ENCODE measurements around the gene GATA2.
A peak's percentile ranks its signal among the peaks of the same experiment; 100 is the strongest.

GATA2 gene

GRCh38 chr3:128487538-128487812 is 5.5 kb downstream of the GATA2 start:
- H2AFZ ChIP-seq (ENCODE audit: low read length): peak overlapping the region; percentile 51; the same call in 1 of the 2 replicates

DNA sequence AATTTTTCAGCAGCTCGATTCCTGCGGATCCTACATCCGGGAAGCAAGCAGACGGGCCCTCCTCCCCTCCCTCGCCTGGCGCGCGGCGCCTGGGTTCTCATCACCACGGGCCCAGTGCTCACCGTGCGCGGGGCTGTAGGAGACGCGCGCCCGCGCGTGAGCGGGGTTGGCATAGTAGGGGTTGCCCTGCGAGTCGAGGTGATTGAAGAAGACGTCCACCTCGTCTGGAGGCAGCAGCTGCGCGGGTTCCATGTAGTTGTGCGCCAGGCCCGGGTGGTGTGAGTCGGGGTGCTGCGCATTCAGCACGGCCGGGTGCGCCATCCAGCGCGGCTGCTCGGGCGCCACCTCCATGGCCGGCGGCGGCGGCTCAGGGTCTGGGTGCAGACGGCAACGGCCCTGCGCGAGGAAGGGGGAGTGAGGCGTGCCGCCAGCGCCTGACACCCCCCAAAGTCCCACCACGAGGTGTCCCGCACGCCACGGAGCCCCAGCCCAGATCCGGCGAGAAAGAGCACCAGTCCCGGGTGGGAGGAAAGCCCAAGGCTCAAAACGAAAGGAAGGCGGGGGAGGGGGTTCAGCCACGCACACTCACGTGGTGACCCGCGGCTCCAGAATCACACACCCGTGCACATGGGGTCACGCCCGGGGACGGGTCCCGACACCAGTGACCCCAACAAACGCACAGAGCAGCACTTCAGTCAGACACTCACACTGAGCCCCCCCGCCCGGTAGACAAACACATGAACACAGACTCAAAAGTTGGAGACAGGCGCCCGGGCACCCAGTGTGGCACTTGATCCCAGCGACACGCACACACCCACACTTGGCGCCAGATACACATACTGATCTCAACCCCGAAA is 6.1 kb downstream of the GATA2 start:
- peak overlapping the region; percentile 98 for H3K9ac ChIP-seq (ENCODE audit: low read depth, low read length, poor library complexity, severe bottlenecking)
- no peaks in the 10 kb centered on the region for H4K20me1 ChIP-seq (ENCODE audit: insufficient read depth, low read length, poor library complexity, severe bottlenecking)

More at GRCh38 chr3:128487538-128487812, 5.5 kb downstream of the GATA2 start:
- H3K4me1 ChIP-seq (ENCODE audit: insufficient read depth, low read length, poor library complexity, severe bottlenecking): peaks cover 36% of the 10 kb centered on the region
- peak overlapping the region; percentile 94 for H3K4me2 ChIP-seq (ENCODE audit: low read depth, low read length, poor library complexity, severe bottlenecking)
- H3K79me2 ChIP-seq (ENCODE audit: insufficient read depth, low read length): peaks cover 45% of the 10 kb centered on the region
- peak overlapping the region; percentile 98 for H3K9ac ChIP-seq (ENCODE audit: low read depth, low read length, poor library complexity, severe bottlenecking)
- H3K27me3 ChIP-seq (ENCODE audit: insufficient read depth, low read length, poor library complexity, severe bottlenecking): no peaks in the 10 kb centered on the region
- H3K9me2 ChIP-seq (replicated peaks; ENCODE audit: low read depth, low read length): no peaks in the 10 kb centered on the region
- TF ChIP-seq CTCF (conservative IDR thresholded peaks at IDR 0.05; ENCODE audit: low read length) (no peak), EZH2phosphoT487 (IDR thresholded peaks at IDR 0.05; ENCODE audit: borderline replicate concordance) (no peak)
- peaks cover 15% of the 10 kb centered on the region for H3F3A ChIP-seq (ENCODE audit: low read depth)
- peak overlapping the region; percentile 85 for H3K4me3 ChIP-seq (ENCODE audit: low read length, poor library complexity, severe bottlenecking)
- H3K9me3 ChIP-seq (ENCODE audit: insufficient read depth, low read depth, low read length): no peaks in the 10 kb centered on the region
- H4K20me1 ChIP-seq (ENCODE audit: insufficient read depth, low read length, poor library complexity, severe bottlenecking): no peaks in the 10 kb centered on the region
- no peaks in the 10 kb centered on the region for H3K36me3 ChIP-seq (ENCODE audit: insufficient read depth, low read length)

DNA sequence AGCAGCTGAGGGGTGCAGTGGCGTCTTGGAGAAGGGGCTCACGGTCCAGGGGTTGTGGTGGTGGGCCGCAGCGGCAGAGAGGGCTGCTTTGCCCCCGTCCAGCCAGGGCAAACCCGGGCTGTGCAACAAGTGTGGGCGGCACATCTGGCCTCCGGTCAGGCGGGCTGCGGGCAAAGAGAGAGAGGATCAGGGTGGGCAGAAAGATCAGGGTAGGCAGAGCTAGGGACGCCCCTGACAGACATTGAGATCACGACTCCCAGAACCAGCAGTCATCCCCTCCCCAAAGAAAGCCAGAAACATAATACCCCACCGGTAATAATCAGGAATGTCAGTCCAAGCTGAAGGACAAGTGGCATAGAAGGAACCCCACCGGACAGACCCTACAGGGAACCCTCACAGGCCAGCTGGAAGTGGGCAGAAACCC is 6.8 kb downstream of the GATA2 start:
- Histone ChIP-seq H3K27me3 (ENCODE audit: insufficient read depth, low read length, poor library complexity, severe bottlenecking) (no peaks in the 10 kb centered on the region), H3K4me3 (ENCODE audit: low read length, poor library complexity, severe bottlenecking) (peak overlapping the region; percentile 85), H3K4me2 (ENCODE audit: low read depth, low read length, poor library complexity, severe bottlenecking) (peak overlapping the region; percentile 94), H3K9me2 (replicated peaks; ENCODE audit: low read depth, low read length) (no peaks in the 10 kb centered on the region), H3K9me3 (ENCODE audit: insufficient read depth, low read depth, low read length) (no peaks in the 10 kb centered on the region), H3K9ac (ENCODE audit: low read depth, low read length, poor library complexity, severe bottlenecking) (peak overlapping the region; percentile 98), H3K4me1 (ENCODE audit: insufficient read depth, low read length, poor library complexity, severe bottlenecking) (peaks cover 49% of the 10 kb centered on the region), H3K79me2 (ENCODE audit: insufficient read depth, low read length) (peaks cover 57% of the 10 kb centered on the region), H3K36me3 (ENCODE audit: insufficient read depth, low read length) (no peaks in the 10 kb centered on the region), H2AFZ (ENCODE audit: low read length) (no peak overlapping the region), H4K20me1 (ENCODE audit: insufficient read depth, low read length, poor library complexity, severe bottlenecking) (no peaks in the 10 kb centered on the region), H3F3A (ENCODE audit: low read depth) (peaks cover 15% of the 10 kb centered on the region)
- TF ChIP-seq EZH2phosphoT487 (IDR thresholded peaks at IDR 0.05; ENCODE audit: borderline replicate concordance): no peak
- TF ChIP-seq CTCF (conservative IDR thresholded peaks at IDR 0.05; ENCODE audit: low read length): no peak

More for the DNA sequence above, 6.1 kb downstream of the GATA2 start:
- Histone ChIP-seq H3K79me2 (ENCODE audit: insufficient read depth, low read length) (peaks cover 50% of the 10 kb centered on the region), H3K36me3 (ENCODE audit: insufficient read depth, low read length) (no peaks in the 10 kb centered on the region), H3K4me3 (ENCODE audit: low read length, poor library complexity, severe bottlenecking) (peak overlapping the region; percentile 85), H2AFZ (ENCODE audit: low read length) (peak overlapping the region; percentile 51; the same call in 1 of the 2 replicates), H3K4me1 (ENCODE audit: insufficient read depth, low read length, poor library complexity, severe bottlenecking) (peaks cover 42% of the 10 kb centered on the region), H3K4me2 (ENCODE audit: low read depth, low read length, poor library complexity, severe bottlenecking) (peak overlapping the region; percentile 94), H3K9me3 (ENCODE audit: insufficient read depth, low read depth, low read length) (no peaks in the 10 kb centered on the region), H3K9me2 (replicated peaks; ENCODE audit: low read depth, low read length) (no peaks in the 10 kb centered on the region), H3K27me3 (ENCODE audit: insufficient read depth, low read length, poor library complexity, severe bottlenecking) (no peaks in the 10 kb centered on the region), H3F3A (ENCODE audit: low read depth) (peaks cover 15% of the 10 kb centered on the region)
- TF ChIP-seq CTCF (conservative IDR thresholded peaks at IDR 0.05; ENCODE audit: low read length): no peak
- no peak for TF ChIP-seq EZH2phosphoT487 (IDR thresholded peaks at IDR 0.05; ENCODE audit: borderline replicate concordance)

All from Loucy (cell line).